Testis (tissue), 2 donors: ENCODE results near the gene GID4.

ENCODE experiments used
- POLR2A ChIP-seq: fragments of 450-650 bp; IDR thresholded peaks from one replicate; pipeline ENCODE4 v1.6.1; 2017; ENCODE audit warnings: antibody characterized with exemption, mild to moderate bottlenecking, moderate library complexity
- TF ChIP-seq, protein P1 (sequence below), 3 experiments: fragments of 450-650 bp in 2 of 3; fragments of 200-600 bp in 1 of 3; sonication (generic) in 1 of 3; IDR thresholded peaks; one replicate each; pipeline ENCODE4 v1.5.1; 2016 to 2019; ENCODE audit warnings: antibody characterized with exemption in 3 of 3, mild to moderate bottlenecking in 2 of 3, moderate library complexity in 1 of 3

- TF ChIP-seq, protein P1, sequence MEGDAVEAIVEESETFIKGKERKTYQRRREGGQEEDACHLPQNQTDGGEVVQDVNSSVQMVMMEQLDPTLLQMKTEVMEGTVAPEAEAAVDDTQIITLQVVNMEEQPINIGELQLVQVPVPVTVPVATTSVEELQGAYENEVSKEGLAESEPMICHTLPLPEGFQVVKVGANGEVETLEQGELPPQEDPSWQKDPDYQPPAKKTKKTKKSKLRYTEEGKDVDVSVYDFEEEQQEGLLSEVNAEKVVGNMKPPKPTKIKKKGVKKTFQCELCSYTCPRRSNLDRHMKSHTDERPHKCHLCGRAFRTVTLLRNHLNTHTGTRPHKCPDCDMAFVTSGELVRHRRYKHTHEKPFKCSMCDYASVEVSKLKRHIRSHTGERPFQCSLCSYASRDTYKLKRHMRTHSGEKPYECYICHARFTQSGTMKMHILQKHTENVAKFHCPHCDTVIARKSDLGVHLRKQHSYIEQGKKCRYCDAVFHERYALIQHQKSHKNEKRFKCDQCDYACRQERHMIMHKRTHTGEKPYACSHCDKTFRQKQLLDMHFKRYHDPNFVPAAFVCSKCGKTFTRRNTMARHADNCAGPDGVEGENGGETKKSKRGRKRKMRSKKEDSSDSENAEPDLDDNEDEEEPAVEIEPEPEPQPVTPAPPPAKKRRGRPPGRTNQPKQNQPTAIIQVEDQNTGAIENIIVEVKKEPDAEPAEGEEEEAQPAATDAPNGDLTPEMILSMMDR (IDR thresholded peaks at IDR 0.05): no peak
- TF ChIP-seq POLR2A: no peak
Observed at GRCh38 chr17:18056214-18056613, 17.0 kb downstream of the GID4 start.
